NT2/D1 (cell line): Measurements from ENCODE around the gene PPM1F.
A peak's percentile ranks its signal among the peaks of the same experiment; 100 is the strongest.
"Not testable (repeated sequence)": the region's sequence is repeated elsewhere in the genome, so short reads cannot be mapped to it uniquely, and the experiment has no call there.

Experiments used
- DNase-seq: peaks from one replicate; pipeline ENCODE4 v3.0.0-alpha.2; 2011; ENCODE audit warnings: low read depth, low spot score
- H3K27me3 ChIP-seq: 2 replicates; pipeline ENCODE4 v1.6.0; 2011; ENCODE audit warnings: mild to moderate bottlenecking; ENCODE audit not compliant: insufficient read length, insufficient read depth
- H3K36me3 ChIP-seq: 2 replicates; pipeline ENCODE4 v1.6.1; 2011; ENCODE audit warnings: mild to moderate bottlenecking, low read length, mixed read lengths; ENCODE audit not compliant: insufficient read depth, insufficient read length
- H3K4me1 ChIP-seq: 2 replicates; pipeline ENCODE4 v1.5.1; 2011; ENCODE audit not compliant: insufficient read depth, insufficient read length
- H3K4me3 ChIP-seq: 2 replicates; pipeline ENCODE4 v1.5.1; 2011; ENCODE audit warnings: low read depth; ENCODE audit not compliant: insufficient read length
- H3K9ac ChIP-seq: 2 replicates; pipeline ENCODE4 v1.6.0; 2011; ENCODE audit warnings: low read depth; ENCODE audit not compliant: insufficient read length
- H3K9me3 ChIP-seq: 2 replicates; pipeline ENCODE4 v1.5.1; 2011; ENCODE audit warnings: mild to moderate bottlenecking, low read length; ENCODE audit not compliant: insufficient read depth
- SUZ12 ChIP-seq: IDR thresholded peaks from 2 replicates; pipeline ENCODE4 v1.6.1; 2011; ENCODE audit not compliant: insufficient read length, insufficient read depth; ENCODE audit errors: extremely low read depth
- YY1 ChIP-seq: IDR thresholded peaks from 2 replicates; pipeline ENCODE4 v1.6.1; 2011; ENCODE audit not compliant: insufficient read length, insufficient read depth
- ZNF274 ChIP-seq: IDR thresholded peaks from 2 replicates; pipeline ENCODE4 v1.6.1; 2011; ENCODE audit warnings: mild to moderate bottlenecking, low read depth, low read length

Gene PPM1F

DNA sequence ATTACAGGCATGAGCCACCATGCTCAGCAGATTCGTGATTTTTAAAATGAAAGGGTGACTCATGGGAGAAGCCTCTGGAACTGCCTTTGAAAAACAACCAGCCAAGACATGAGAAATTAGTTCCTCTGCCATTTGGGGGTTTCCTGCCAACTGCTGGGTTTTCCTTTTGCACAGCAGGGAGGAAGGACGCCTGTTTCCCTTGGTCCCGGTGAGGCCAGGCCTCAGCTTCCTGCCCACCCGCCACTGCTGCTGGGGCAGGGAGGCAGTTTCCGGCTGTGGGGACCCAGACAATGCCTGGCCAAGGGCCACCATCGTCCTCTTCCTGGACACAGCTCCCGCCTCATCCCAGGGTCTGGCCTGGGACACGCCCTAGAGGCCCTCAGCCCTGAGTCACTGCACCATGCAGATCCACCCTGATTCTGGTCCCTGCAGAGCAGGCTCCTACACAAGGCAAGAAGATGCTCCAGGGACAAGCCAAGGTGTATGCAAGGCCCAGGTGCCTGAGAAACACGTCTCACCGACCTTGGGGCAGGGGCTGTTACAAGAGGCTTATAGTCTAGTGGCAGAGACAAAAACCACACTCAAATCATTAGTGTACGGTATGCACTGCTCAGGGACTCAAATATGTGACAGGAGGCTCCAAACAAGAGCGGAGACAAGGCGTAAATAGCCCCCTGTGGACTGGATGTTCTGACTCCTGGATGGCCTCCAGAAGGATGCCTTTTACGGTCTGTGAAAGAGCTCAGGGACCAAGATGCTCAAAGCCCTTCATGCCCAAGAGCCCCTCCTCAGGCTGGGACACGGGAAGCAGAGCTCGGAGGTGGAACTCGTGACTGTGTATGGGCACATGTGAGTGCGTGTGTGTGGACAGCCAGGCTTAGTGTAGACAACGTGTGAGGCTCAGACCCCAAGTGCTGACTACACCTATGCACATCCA is 10.0 kb downstream of the PPM1F start:
- DNase-seq: no peak
- TF ChIP-seq SUZ12 (no peak), YY1 (no peak), ZNF274 (no peak)
- Histone ChIP-seq H3K9me3 (no peaks in the 10 kb centered on the region; the same call in 1 of the 2 replicates), H3K9ac (no peak overlapping the region), H3K4me1 (peaks cover 3% of the 10 kb centered on the region), H3K36me3 (peaks cover 49% of the 10 kb centered on the region), H3K4me3 (no peak overlapping the region), H3K27me3 (no peaks in the 10 kb centered on the region)

DNA sequence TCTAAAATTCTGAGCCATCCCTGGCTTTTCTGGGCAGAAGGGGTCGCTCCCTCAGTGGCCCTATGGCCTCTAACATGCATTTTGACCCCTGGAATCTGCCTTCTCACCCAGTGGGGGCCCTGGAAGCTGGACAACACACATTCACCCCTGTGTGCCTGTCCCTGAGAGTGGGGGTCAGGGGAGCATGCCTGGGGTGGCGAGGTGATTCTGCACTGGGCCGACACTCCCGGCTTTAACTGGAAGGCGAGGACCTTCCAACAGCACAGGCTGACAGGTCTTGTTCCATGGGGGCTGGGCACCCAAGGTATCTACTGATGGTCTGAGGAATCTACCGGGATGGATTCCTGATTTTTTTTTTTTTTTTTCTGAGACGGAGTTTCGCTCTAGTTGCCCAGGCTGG is 10.7 kb downstream of the PPM1F start:
- Histone ChIP-seq H3K4me1 (peaks cover 9% of the 10 kb centered on the region), H3K36me3 (peaks cover 54% of the 10 kb centered on the region), H3K9me3 (no peaks in the 10 kb centered on the region; the same call in 1 of the 2 replicates), H3K4me3 (no peak overlapping the region), H3K9ac (no peak overlapping the region), H3K27me3 (no peaks in the 10 kb centered on the region)
- DNase-seq: no peak
- TF ChIP-seq SUZ12 (no peak), YY1 (no peak), ZNF274 (no peak)

DNA sequence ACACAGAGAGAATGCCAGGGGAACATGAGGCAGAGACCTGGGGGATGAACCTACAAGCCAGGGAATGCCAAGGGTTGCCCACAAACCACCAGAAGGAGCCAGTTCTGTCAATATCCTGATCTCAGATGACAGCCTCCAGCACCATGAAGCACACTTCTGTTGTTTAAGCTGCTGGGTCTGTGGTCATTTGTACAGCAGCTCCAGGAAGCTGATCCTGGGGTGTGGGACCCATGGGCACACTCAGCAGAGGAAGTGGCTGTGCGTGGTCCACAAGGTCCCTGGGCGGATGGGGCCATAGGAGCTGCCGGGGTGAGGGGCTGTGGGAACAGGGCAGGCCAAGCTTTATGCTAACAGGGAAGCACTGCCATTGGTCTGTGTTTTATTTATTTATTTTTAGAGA is 12.1 kb downstream of the PPM1F start:
- Histone ChIP-seq H3K4me1 (peaks cover 9% of the 10 kb centered on the region), H3K9me3 (no peaks in the 10 kb centered on the region; the same call in 1 of the 2 replicates), H3K27me3 (no peaks in the 10 kb centered on the region), H3K36me3 (peaks cover 51% of the 10 kb centered on the region), H3K4me3 (no peak overlapping the region), H3K9ac (no peak overlapping the region)
- TF ChIP-seq ZNF274: no peak
- TF ChIP-seq SUZ12: no peak
- TF ChIP-seq YY1: no peak
- DNase-seq: no peak

DNA sequence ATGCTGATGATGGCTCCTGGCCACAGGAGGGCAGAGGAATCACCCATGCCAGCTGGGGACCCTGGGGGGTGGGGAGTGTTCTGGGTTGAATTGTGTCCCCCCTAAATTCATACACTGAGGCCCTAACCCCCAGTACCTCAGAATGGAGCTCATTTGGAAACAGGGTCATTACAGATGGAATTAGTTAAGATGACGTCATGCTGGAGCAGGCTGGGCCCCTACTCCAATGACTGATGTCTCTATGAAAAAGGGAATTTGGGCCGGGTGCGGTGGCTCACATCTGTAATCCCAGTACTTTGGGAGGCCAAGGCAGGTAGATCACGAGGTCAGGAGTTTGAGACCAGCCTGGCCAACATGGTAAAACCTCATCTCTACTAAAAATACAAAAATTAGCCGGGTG is 12.7 kb downstream of the PPM1F start:
- not testable (repeated sequence) for H3K27me3 ChIP-seq, H3K9me3 ChIP-seq, H3K4me3 ChIP-seq, H3K9ac ChIP-seq, H3K4me1 ChIP-seq, DNase-seq
- H3K36me3 ChIP-seq: peaks cover 50% of the 10 kb centered on the region

DNA sequence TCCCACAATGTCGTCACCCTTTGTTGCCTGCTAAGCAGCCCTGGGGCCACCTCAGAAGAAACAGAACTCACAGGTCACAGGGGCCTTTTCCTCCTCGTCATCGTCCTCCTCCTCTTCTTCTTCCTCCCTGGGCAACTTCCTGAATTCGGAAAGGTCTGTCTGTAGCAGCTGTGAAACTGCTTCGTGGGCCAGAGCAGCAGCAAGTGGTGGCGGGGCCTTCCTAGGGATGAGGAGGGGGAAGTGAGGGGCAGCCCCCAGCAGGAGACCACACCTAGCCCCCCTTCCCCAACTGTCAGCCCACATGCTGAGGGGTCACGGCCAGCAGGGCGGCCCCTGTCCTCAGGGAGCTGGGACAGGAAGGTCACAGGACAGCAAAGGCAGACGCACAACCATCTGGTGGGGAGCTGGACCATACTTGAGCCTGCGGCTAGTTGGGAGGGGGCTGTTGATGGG is 13.2 kb downstream of the PPM1F start:
- Histone ChIP-seq H3K27me3 (no peaks in the 10 kb centered on the region), H3K4me1 (peaks cover 9% of the 10 kb centered on the region), H3K9ac (no peak overlapping the region), H3K9me3 (no peaks in the 10 kb centered on the region; the same call in 1 of the 2 replicates), H3K4me3 (no peak overlapping the region), H3K36me3 (peaks cover 45% of the 10 kb centered on the region)
- no peak for TF ChIP-seq YY1
- TF ChIP-seq ZNF274: no peak
- TF ChIP-seq SUZ12: no peak
- no peak for DNase-seq

DNA sequence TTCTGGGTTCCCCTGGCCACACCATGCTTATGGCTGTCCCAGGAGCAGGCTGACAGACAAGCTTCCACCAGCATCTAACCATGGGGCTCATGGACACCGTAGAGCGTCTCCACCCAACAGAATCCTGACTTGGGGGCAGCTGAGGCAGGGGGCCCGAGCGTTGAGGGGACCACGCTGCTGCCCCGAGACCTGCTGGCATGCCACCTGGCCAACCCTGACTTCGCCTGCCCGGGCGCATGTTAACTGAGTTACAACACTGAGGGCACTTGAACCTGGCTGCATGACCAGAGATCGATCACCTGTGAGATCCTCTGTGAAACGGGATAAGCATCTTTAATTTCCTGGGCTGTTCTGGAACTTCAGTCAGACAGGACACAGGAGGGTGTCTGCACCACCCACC is 13.7 kb downstream of the PPM1F start:
- H3K4me1 ChIP-seq: peaks cover 9% of the 10 kb centered on the region
- no peak for TF ChIP-seq SUZ12
- no peak for TF ChIP-seq YY1
- TF ChIP-seq ZNF274: no peak
- DNase-seq: no peak
- H3K27me3 ChIP-seq: no peaks in the 10 kb centered on the region
- H3K9me3 ChIP-seq: no peaks in the 10 kb centered on the region; the same call in 1 of the 2 replicates
- H3K36me3 ChIP-seq: peaks cover 39% of the 10 kb centered on the region
- H3K4me3 ChIP-seq: no peak overlapping the region
- H3K9ac ChIP-seq: no peak overlapping the region

DNA sequence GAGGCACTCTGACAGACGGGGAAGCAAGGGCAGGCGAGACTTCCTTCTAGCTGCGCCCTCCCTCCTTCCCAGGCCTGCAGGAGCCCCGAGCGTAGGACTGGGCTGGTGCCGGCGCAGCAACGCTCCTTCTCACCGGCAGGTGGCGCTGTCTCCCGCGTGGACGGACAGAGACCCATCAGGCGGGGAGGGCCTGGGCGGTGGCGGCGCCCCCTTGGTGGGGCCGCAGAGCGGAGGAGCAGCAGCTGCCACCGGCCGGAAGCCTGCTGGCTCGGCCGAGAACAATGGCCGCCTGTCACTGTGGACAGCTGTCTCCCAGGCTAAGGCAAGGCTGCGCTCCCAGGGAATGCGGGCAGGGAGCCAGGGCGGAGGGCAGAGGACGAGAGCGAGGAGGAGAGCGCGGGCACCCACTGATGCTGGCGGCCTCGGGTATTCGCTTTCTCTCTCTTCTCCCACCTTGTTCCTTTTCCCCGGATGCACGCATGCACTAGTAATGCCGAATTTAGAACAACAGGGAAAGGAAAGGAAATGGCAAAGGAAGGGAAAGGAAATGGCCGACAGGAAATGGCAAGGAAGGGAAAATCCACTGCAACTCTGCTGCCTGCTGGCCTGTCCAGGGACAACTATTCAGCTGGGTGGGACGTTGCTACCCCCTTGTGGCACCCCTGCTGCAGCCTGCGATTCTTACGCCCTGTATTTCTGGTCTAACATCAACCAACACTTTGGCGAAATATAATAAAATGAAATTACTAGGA is 14.4 kb downstream of the PPM1F start:
- Histone ChIP-seq H3K4me1 (peaks cover 9% of the 10 kb centered on the region), H3K4me3 (peak overlapping the region; percentile 42), H3K36me3 (peaks cover 39% of the 10 kb centered on the region), H3K9me3 (no peaks in the 10 kb centered on the region; the same call in 1 of the 2 replicates), H3K9ac (peak overlapping the region; percentile 67), H3K27me3 (no peaks in the 10 kb centered on the region)
- TF ChIP-seq ZNF274: no peak
- TF ChIP-seq YY1: peak; percentile 20
- peak; percentile 77 for DNase-seq
